Lung (tissue), 13 donors: Measurements from ENCODE around the gene TMBIM6. TPM values are rescaled to one million over a fixed set of nuclear protein-coding genes. Genes with fewer than 3 reads are reported as not detected.

ENCODE experiments used
- ATAC-seq: fragments of 200-7000 bp; cut with Tn5 transposase; one replicate; pipeline ENCODE4 v1.9.1; 2020; ENCODE audit warnings: moderate number of reproducible peaks; ENCODE audit not compliant: insufficient read depth, low FRiP score
- DNase-seq, 3 donors: peaks; one replicate each; pipeline ENCODE4 v3.0.0-alpha.2; 2013 to 2017
- H3K27ac ChIP-seq, 2 donors: one replicate each; pipeline ENCODE4 v1.5.1; 2013; ENCODE audit warnings: mild to moderate bottlenecking in 2 of 2, moderate library complexity in 2 of 2, control low read depth in 1 of 2, inconsistent platforms in 1 of 2, low read depth in 1 of 2, low read length in 1 of 2
- H3K27me3 ChIP-seq, 3 donors: one replicate each; pipeline ENCODE4 v1.5.1; 2013; ENCODE audit warnings: low read length in 2 of 3; ENCODE audit not compliant: control insufficient read depth in 3 of 3, insufficient read depth in 3 of 3
- H3K36me3 ChIP-seq, 4 donors: one replicate each; pipeline ENCODE4 v1.5.1; 2013; ENCODE audit warnings: low read length in 4 of 4, mild to moderate bottlenecking in 1 of 4, moderate library complexity in 1 of 4; ENCODE audit not compliant: control insufficient read depth in 4 of 4, insufficient read depth in 4 of 4
- H3K4me1 ChIP-seq, 5 donors: one replicate each; pipeline ENCODE4 v1.5.1; 2013; ENCODE audit warnings: low read length in 5 of 5, mild to moderate bottlenecking in 2 of 5, moderate library complexity in 1 of 5; ENCODE audit not compliant: control insufficient read depth in 5 of 5, insufficient read depth in 5 of 5
- H3K4me3 ChIP-seq: one replicate; pipeline ENCODE4 v1.5.1; 2013; ENCODE audit warnings: mild to moderate bottlenecking, control low read depth, moderate library complexity
- H3K9ac ChIP-seq, 2 donors: one replicate each; pipeline ENCODE4 v1.5.1; 2013; ENCODE audit warnings: low read length in 2 of 2, control low read depth in 1 of 2; ENCODE audit not compliant: insufficient read depth in 1 of 2
- H3K9me3 ChIP-seq, 4 donors: one replicate each; pipeline ENCODE4 v1.5.1; 2013; ENCODE audit warnings: low read length in 3 of 4, mild to moderate bottlenecking in 1 of 4, moderate library complexity in 1 of 4; ENCODE audit not compliant: control insufficient read depth in 4 of 4, insufficient read depth in 3 of 4
- CTCF ChIP-seq: IDR thresholded peaks from 2 replicates; pipeline ENCODE4 v1.5.1; 2012; ENCODE audit warnings: mild to moderate bottlenecking; ENCODE audit errors: control extremely low read depth, extremely low read depth
- WGBS, 2 donors: extraction: QIAGEN DNeasy Blood & Tissue Kit; methylation state at CpG; one replicate each; pipeline ENCODE4 v1.1.7; 2013; 5-methylcytosine and 5-hydroxymethylcytosine counted together
- polyA plus RNA-seq, 2 donors: library from polyadenylated mRNA; stranded (reverse); fragments of 200-250 nt; gene quantifications; one replicate each; pipeline ENCODE4 v1.2.1, GENCODE V29; 2013
- small RNA-seq: library from RNA; depleted of rRNA; stranded (forward); fragments of <200 nt; gene quantifications from one replicate; pipeline ENCODE3, GENCODE V24; 2014; ENCODE audit warnings: low replicate concordance
- total RNA-seq, 2 donors: library from RNA; depleted of rRNA in 1 of 2; stranded (reverse); fragments of >200 nt in 1 of 2; gene quantifications; one replicate each; pipeline ENCODE4 v1.2.1, GENCODE V29; 2014 to 2021
- donor health status: control.
- donor health status: control.
- donor health status: Bipolar disorder and iron deficiency.
- donor health status: healthy.
- donor health status: DM: yes; HTN: yes; CAD: no.

The TMBIM6 gene
- total and polyA plus RNA-seq, 4 donors = 231 to 661 (median 485) TPM

DNA sequence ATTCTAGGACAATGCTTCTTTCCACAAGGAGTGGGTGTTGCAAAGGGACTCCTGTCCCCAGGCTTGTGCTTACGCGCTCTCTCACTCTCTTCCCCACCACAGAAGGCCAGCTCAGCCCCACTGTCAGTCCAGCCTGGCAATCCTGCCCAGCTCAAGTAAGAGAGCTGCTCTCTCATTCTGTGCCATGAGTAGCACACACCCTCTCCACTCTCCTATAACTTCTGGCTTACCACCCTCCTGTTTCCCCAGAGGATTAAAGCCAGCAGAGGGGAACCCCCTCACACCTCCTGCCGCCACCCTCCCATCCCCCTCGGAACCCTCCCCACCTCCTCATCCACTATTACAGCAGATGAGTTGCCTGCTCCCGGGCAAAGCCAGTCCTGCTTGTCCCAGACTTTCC is 69.8 kb downstream of the TMBIM6 start:
- ATAC-seq (no peak), DNase-seq (no peak)
- H3K9me3 ChIP-seq = no peaks in the 10 kb centered on the region
- peaks cover 16 to 34% (median 24%) of the 10 kb centered on the region in 5 donors for H3K4me1 ChIP-seq
- H3K36me3 ChIP-seq = no peaks in the 10 kb centered on the region
- no peak overlapping the region for H3K9ac ChIP-seq
- no peaks in the 10 kb centered on the region for H3K27me3 ChIP-seq
- WGBS, 2 donors = 84 to 88% methylated on average over 5 of the region's 5 CpGs
- no peak overlapping the region for H3K4me3 ChIP-seq
- no peak for TF ChIP-seq CTCF
- no peak overlapping the region for H3K27ac ChIP-seq

DNA sequence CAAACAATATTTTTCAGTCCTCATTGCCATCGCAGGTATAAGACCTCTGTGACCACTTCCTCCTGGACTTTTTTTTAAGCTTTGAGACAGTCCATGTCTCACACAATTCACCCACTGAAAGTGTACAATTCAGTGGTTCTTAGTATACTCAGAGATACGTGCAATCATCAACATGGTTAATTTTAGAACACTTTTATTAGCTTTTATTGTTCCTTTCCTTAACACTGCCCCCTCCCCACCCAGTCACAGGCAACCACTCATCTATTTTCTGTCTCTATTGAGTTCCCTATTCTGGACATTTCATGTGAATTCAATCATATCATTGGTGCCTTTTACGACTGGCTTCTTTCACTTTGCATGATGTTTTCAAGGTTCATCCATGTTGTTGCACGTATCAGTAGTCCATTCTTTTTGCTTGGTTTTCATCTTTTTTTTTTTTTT is 70.6 kb downstream of the TMBIM6 start:
- Histone ChIP-seq H3K4me1 (peaks cover 13 to 34% (median 24%) of the 10 kb centered on the region in 5 donors), H3K4me3 (no peak overlapping the region), H3K9me3 (no peaks in the 10 kb centered on the region), H3K36me3 (no peaks in the 10 kb centered on the region), H3K9ac (no peak overlapping the region), H3K27ac (no peak overlapping the region), H3K27me3 (no peaks in the 10 kb centered on the region)
- WGBS, 2 donors = 75 to 77% methylated on average over 4 of the region's 4 CpGs
- ATAC-seq (no peak), DNase-seq (no peak)
- TF ChIP-seq CTCF = no peak

GRCh38 chr12:49813131-49813530 is 71.8 kb downstream of the TMBIM6 start:
- 80 to 88% methylated on average over 1 of the region's 1 CpG for WGBS, 2 donors
- Histone ChIP-seq H3K36me3 (no peaks in the 10 kb centered on the region), H3K27ac (no peak overlapping the region), H3K4me3 (no peak overlapping the region), H3K9me3 (no peaks in the 10 kb centered on the region), H3K27me3 (no peaks in the 10 kb centered on the region), H3K9ac (no peak overlapping the region), H3K4me1 (peaks cover 13 to 28% (median 22%) of the 10 kb centered on the region in 5 donors)
- DNase-seq (no peak), ATAC-seq (no peak)
- no peak for TF ChIP-seq CTCF

Small RNA genes lying within 50 kb of the gene (small RNA-seq; reads per million reads assigned to genes)
- gene AC020612.2 = not detected
- gene LSM6P2 = not detected

Other genes starting within 250 kb of the TMBIM6 start
- gene KCNH3, start 202.5 kb upstream of the TMBIM6 start, total RNA-seq = 1 to 10 TPM; 1.6 to 7.1 TPM
- gene KCNH3, start 202.5 kb upstream of the TMBIM6 start, polyA plus RNA-seq = 1 to 10 TPM; 1.1 to 1.6 TPM
- 10 to 100 TPM; 35.6 to 55.8 TPM for gene MCRS1, start 173.4 kb upstream of the TMBIM6 start, total RNA-seq
- gene MCRS1, start 173.4 kb upstream of the TMBIM6 start, polyA plus RNA-seq = 10 to 100 TPM; 48.0 to 50.0 TPM
- gene FAM186B, start 135.9 kb upstream of the TMBIM6 start, total RNA-seq = under 1 TPM; 0.54 to 0.80 TPM
- under 1 TPM; 0.17 to 0.31 TPM for gene FAM186B, start 135.9 kb upstream of the TMBIM6 start, polyA plus RNA-seq
- gene PRPF40B, start 118.0 kb upstream of the TMBIM6 start, total RNA-seq = 10 to 100 TPM; 15.8 to 20.0 TPM
- gene PRPF40B, start 118.0 kb upstream of the TMBIM6 start, polyA plus RNA-seq = 10 to 100 TPM; 10.0 to 18.3 TPM
- gene FMNL3, start 34.2 kb upstream of the TMBIM6 start, total RNA-seq = 10 to 100 TPM; 30.9 to 51.2 TPM
- gene FMNL3, start 34.2 kb upstream of the TMBIM6 start, polyA plus RNA-seq = 10 to 100 TPM; 11.5 to 13.9 TPM
- 10 to 100 TPM; 20.9 to 30.8 TPM for gene NCKAP5L, start 86.9 kb downstream of the TMBIM6 start, total RNA-seq
- 10 to 100 TPM; 15.7 to 19.2 TPM for gene NCKAP5L, start 86.9 kb downstream of the TMBIM6 start, polyA plus RNA-seq
- 1 to 10 TPM; 2.6 to 4.4 TPM for gene BCDIN3D, start 101.5 kb downstream of the TMBIM6 start, total RNA-seq
- 1 to 10 TPM; 2.6 to 3.4 TPM for gene BCDIN3D, start 101.5 kb downstream of the TMBIM6 start, polyA plus RNA-seq
- 1 to 10 TPM in 1 of 2 donors, under 1 TPM in 1; 0.57 to 1.4 TPM for gene FAIM2, start 162.3 kb downstream of the TMBIM6 start, total RNA-seq
- gene FAIM2, start 162.3 kb downstream of the TMBIM6 start, polyA plus RNA-seq = under 1 TPM; 0.46 to 0.53 TPM
- not detected for gene AQP2, start 209.2 kb downstream of the TMBIM6 start, total RNA-seq
- not detected for gene AQP2, start 209.2 kb downstream of the TMBIM6 start, polyA plus RNA-seq
- gene AQP5, start 220.3 kb downstream of the TMBIM6 start, total RNA-seq = 10 to 100 TPM in 1 of 2 donors, 1 to 10 TPM in 1; 7.5 to 39.7 TPM
- gene AQP5, start 220.3 kb downstream of the TMBIM6 start, polyA plus RNA-seq = 10 to 100 TPM; 30.8 to 57.1 TPM
- under 1 TPM; 0.31 to 0.40 TPM for gene AQP6, start 231.4 kb downstream of the TMBIM6 start, total RNA-seq
- gene AQP6, start 231.4 kb downstream of the TMBIM6 start, polyA plus RNA-seq = under 1 TPM; 0.03 to 0.06 TPM